NCI-H510A treated with DMSO at 0.1 percent for 48 hours (cell line): Measurements from ENCODE around the gene MRGPRE.

Source experiments
- DNase-seq: peaks from one replicate; lab custom pipeline; 2025; lab: John Stamatoyannopoulos, UW

MRGPRE gene

GRCh38 chr11:3196161-3197043 is 35.8 kb downstream of the MRGPRE start:
- no peak for DNase-seq

GRCh38 chr11:3195251-3196160 is 36.7 kb downstream of the MRGPRE start:
- no peak for DNase-seq

- DNase-seq = no peak
Measured at GRCh38 chr11:3194016-3194816, 38.0 kb downstream of the MRGPRE start.

- no peak for DNase-seq
Measured at GRCh38 chr11:3193373-3194015, 38.7 kb downstream of the MRGPRE start.

- DNase-seq = no peak
Measured at GRCh38 chr11:3192511-3193372, 39.5 kb downstream of the MRGPRE start.

- DNase-seq = no peak
Measured at GRCh38 chr11:3191586-3192324, 40.5 kb downstream of the MRGPRE start.

GRCh38 chr11:3190600-3190999 is 41.6 kb downstream of the MRGPRE start:
- DNase-seq = no peak

- DNase-seq = no peak
Measured at GRCh38 chr11:3189886-3190583, 42.2 kb downstream of the MRGPRE start.

- DNase-seq = no peak
Measured at GRCh38 chr11:3189196-3189843, 42.9 kb downstream of the MRGPRE start.

- no peak for DNase-seq
Measured at GRCh38 chr11:3188496-3189195, 43.6 kb downstream of the MRGPRE start.

GRCh38 chr11:3186166-3186953 is 45.9 kb downstream of the MRGPRE start:
- no peak for DNase-seq

- DNase-seq = no peak
Measured at GRCh38 chr11:3184732-3185347, 47.4 kb downstream of the MRGPRE start.

GRCh38 chr11:3183523-3183922 is 48.7 kb downstream of the MRGPRE start:
- DNase-seq = no peak

- no peak for DNase-seq
Measured at GRCh38 chr11:3182462-3182852, 49.8 kb downstream of the MRGPRE start.

- no peak for DNase-seq
Measured at GRCh38 chr11:3181725-3182461, 50.3 kb downstream of the MRGPRE start.

- DNase-seq = no peak
Measured at GRCh38 chr11:3180869-3181268, 51.3 kb downstream of the MRGPRE start.
